Glutamatergic neuron (in vitro differentiated cells): ENCODE measurements around the gene MTO1. TPM values are rescaled to one million over a fixed set of nuclear protein-coding genes. Genes with fewer than 3 reads are reported as not detected.

Experiments
- DNase-seq: peaks from one replicate; pipeline ENCODE4 v3.0.0; 2022
- H3K27ac Mint-ChIP-seq: one replicate; pipeline ENCODE4 v1.8.0; 2020; ENCODE audit warnings: mild to moderate bottlenecking, mixed read lengths, inconsistent platforms; ENCODE audit not compliant: unreplicated experiment
- H3K27me3 Mint-ChIP-seq: one replicate; pipeline ENCODE4 v1.8.0; 2020; ENCODE audit warnings: mild to moderate bottlenecking, moderate library complexity, mixed read lengths, inconsistent platforms; ENCODE audit not compliant: unreplicated experiment
- H3K36me3 Mint-ChIP-seq: one replicate; pipeline ENCODE4 v1.8.0; 2020; ENCODE audit warnings: mild to moderate bottlenecking, mixed read lengths, inconsistent platforms; ENCODE audit not compliant: unreplicated experiment
- H3K4me1 Mint-ChIP-seq: one replicate; pipeline ENCODE4 v1.8.0; 2020; ENCODE audit warnings: mild to moderate bottlenecking, low read depth, mixed read lengths, inconsistent platforms; ENCODE audit not compliant: unreplicated experiment
- H3K4me3 Mint-ChIP-seq: one replicate; pipeline ENCODE4 v1.8.0; 2020; ENCODE audit warnings: mild to moderate bottlenecking, mixed read lengths, inconsistent platforms; ENCODE audit not compliant: unreplicated experiment
- H3K9me3 Mint-ChIP-seq: one replicate; pipeline ENCODE4 v1.8.0; 2020; ENCODE audit warnings: mild to moderate bottlenecking, moderate library complexity, mixed read lengths, inconsistent platforms; ENCODE audit not compliant: unreplicated experiment
- long read RNA-seq: library from polyadenylated mRNA; unstranded; transcript quantifications from one replicate; pipeline ENCODE4 v2.0.0, GENCODE V29; 2020; ENCODE audit not compliant: unreplicated experiment
- total RNA-seq: library from RNA; stranded (reverse); fragmentation: NEBNext Ultra II Directional; extraction: Animal tissue kit (Norgen Biotek cat#: 25700); gene quantifications from one replicate; pipeline ENCODE4 v1.2.1, GENCODE V29; 2021; ENCODE audit not compliant: unreplicated experiment
- TF ChIP-seq, protein P1 (sequence below): fragments of 200-600 bp; sonication (generic); IDR thresholded peaks from one replicate; pipeline ENCODE4 v1.5.0; 2021; ENCODE audit not compliant: partially characterized antibody, unreplicated experiment

The MTO1 gene, protein sequence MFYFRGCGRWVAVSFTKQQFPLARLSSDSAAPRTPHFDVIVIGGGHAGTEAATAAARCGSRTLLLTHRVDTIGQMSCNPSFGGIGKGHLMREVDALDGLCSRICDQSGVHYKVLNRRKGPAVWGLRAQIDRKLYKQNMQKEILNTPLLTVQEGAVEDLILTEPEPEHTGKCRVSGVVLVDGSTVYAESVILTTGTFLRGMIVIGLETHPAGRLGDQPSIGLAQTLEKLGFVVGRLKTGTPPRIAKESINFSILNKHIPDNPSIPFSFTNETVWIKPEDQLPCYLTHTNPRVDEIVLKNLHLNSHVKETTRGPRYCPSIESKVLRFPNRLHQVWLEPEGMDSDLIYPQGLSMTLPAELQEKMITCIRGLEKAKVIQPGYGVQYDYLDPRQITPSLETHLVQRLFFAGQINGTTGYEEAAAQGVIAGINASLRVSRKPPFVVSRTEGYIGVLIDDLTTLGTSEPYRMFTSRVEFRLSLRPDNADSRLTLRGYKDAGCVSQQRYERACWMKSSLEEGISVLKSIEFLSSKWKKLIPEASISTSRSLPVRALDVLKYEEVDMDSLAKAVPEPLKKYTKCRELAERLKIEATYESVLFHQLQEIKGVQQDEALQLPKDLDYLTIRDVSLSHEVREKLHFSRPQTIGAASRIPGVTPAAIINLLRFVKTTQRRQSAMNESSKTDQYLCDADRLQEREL
- total RNA-seq, result 26.6 TPM
- long read RNA-seq, full-length matches to known transcripts, result 12 of 16 reads
- long read RNA-seq, partial matches to known transcripts, result 0 of 16 reads
- long read RNA-seq, other reads (novel, unspliced or antisense), result 4 of 16 reads

DNA sequence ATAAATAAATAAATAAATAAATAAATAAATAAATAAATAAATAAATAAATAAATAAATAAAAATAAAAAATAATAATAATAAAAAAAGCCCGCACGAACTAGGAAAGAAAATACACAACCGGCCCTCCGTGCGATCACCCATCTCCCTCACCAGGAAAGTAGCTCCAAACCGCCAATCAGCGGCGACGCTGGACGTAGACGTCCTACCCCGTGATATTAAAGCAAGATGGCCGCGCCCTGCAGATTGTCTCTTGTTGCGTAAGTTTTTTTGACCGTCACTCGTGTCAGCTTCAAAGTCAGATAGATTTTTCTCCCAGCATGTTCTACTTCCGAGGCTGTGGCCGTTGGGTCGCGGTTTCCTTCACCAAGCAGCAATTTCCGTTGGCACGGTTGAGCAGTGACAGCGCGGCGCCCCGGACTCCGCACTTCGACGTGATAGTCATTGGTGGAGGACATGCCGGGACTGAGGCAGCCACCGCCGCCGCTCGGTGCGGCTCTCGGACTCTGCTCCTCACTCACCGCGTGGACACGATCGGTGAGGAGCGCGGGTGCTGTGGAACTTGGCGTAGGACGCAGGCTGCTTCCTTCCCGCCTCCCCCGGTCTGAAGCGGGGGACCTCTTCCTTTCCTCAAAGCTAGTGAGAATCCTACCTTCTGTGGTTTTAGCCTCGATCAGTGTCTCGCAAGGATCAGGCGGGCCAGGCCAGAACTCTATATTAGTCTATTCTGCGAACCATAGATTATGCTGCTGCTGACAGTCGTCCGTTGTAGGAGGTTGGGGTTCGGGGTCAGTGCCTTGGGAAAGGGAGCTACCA is at the start of gene MTO1:
TSS of gene MTO1 (plus strand) at position 201 of the 814 bp plus-strand sequence. CDS start at position 319, 118 bp downstream.
- no peaks in the 10 kb centered on the region for H3K9me3 Mint-ChIP-seq
- H3K36me3 Mint-ChIP-seq, result no peaks in the 10 kb centered on the region
- TF ChIP-seq, protein P1, sequence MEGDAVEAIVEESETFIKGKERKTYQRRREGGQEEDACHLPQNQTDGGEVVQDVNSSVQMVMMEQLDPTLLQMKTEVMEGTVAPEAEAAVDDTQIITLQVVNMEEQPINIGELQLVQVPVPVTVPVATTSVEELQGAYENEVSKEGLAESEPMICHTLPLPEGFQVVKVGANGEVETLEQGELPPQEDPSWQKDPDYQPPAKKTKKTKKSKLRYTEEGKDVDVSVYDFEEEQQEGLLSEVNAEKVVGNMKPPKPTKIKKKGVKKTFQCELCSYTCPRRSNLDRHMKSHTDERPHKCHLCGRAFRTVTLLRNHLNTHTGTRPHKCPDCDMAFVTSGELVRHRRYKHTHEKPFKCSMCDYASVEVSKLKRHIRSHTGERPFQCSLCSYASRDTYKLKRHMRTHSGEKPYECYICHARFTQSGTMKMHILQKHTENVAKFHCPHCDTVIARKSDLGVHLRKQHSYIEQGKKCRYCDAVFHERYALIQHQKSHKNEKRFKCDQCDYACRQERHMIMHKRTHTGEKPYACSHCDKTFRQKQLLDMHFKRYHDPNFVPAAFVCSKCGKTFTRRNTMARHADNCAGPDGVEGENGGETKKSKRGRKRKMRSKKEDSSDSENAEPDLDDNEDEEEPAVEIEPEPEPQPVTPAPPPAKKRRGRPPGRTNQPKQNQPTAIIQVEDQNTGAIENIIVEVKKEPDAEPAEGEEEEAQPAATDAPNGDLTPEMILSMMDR, result no peak
- no peaks in the 10 kb centered on the region for H3K4me1 Mint-ChIP-seq
- peak; percentile 81 for DNase-seq
- peak within 1 kb of the TSS; percentile 98 for H3K27ac Mint-ChIP-seq
- H3K27me3 Mint-ChIP-seq, result peaks cover 3% of the 10 kb centered on the region
- H3K4me3 Mint-ChIP-seq, result peak within 1 kb of the TSS; percentile 96

DNA sequence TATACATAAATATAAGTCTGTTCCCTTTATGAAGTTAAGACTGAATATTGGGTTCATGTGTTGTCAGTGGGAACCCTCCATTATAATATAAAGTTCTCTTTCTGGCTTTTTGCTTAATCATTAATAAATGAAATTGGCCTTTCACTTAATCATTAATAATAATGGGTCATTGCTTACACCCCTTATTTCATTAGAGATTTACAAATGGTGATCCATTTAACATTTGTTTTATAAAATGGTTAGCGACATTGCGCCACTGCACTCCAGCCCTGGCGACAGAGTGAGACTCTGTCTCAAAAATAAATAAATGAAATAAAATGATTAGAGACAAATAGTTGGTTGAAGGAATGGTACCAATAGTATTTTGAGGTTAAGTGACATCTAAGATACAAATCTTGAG is 48.4 kb upstream of the MTO1 start:
- Mint-ChIP-seq H3K9me3 (no peaks in the 10 kb centered on the region), H3K27me3 (no peaks in the 10 kb centered on the region), H3K4me1 (no peaks in the 10 kb centered on the region), H3K36me3 (no peaks in the 10 kb centered on the region), H3K4me3 (no peak overlapping the region), H3K27ac (no peak overlapping the region)
- TF ChIP-seq, protein P1, result no peak
- DNase-seq, result no peak

DNA sequence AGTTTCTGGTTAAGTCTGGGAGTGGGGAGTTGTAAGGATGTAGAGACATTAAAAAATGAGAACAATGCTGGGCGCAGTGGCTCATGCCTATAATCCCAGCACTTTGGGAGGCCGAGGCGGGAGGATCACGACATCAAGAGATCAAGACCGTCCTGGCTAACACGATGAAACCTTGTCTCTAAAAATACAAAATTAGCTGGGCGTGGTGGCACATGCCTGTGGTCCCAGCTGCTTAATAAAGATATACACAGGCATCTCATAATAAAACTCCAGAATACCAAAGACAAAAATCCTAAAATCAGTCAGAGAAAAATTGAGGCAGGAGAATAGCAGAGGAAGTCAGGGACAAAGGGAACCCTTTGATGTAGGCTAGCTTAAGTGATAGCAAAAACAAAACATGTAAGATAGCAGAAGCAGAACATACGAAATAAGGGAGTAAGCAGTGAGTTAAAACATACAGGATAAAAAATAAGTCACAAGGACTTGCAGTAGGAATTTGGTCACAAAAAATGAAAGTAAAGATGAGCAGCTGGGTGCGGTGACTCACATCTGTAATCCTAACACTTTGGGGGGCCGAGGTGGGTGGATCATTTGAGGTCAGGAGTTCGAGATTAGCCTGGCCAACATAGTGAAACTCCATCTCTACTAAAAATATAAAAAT is 43.3 kb upstream of the MTO1 start:
- no peaks in the 10 kb centered on the region for H3K4me1 Mint-ChIP-seq
- TF ChIP-seq, protein P1, result no peak
- DNase-seq, result no peak
- H3K36me3 Mint-ChIP-seq, result no peaks in the 10 kb centered on the region
- H3K4me3 Mint-ChIP-seq, result no peak overlapping the region
- H3K27me3 Mint-ChIP-seq, result no peaks in the 10 kb centered on the region
- H3K27ac Mint-ChIP-seq, result no peak overlapping the region
- no peaks in the 10 kb centered on the region for H3K9me3 Mint-ChIP-seq

DNA sequence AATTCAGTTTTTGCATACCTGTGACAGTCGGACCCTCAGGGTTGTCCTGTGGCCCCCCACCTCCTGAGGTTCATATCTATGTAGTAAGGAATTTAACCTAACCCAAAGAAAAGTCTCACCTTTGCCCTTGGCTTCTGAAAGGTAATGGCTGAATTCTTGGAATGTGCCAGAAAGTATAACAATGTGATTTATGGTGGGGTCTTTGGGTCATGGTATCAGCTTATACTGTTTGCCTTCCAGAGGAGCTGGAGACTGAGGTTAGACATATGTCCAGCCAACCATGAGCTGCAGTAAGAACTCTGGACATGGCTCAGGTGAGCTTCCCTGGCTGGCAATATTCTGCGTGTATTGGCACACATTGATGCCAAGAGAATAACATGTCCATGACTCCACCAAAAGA is 40.0 kb upstream of the MTO1 start:
- H3K4me3 Mint-ChIP-seq, result no peak overlapping the region
- no peaks in the 10 kb centered on the region for H3K9me3 Mint-ChIP-seq
- TF ChIP-seq, protein P1, result no peak
- DNase-seq, result no peak
- no peak overlapping the region for H3K27ac Mint-ChIP-seq
- H3K4me1 Mint-ChIP-seq, result no peaks in the 10 kb centered on the region
- no peaks in the 10 kb centered on the region for H3K36me3 Mint-ChIP-seq
- no peaks in the 10 kb centered on the region for H3K27me3 Mint-ChIP-seq
